ENCODE measurements around the gene ATG13.

ATG13 gene

GRCh38 chr11:46609386-46609785, 8.0 kb upstream of the ATG13 start:
- no peak for DNase-seq

- no peak for DNase-seq
These were observed 5.6 kb upstream of the ATG13 start for GRCh38 chr11:46611526-46612304.

GRCh38 chr11:46612326-46612725, 5.0 kb upstream of the ATG13 start:
- no peak for DNase-seq

- DNase-seq = no peak
These were observed 1.6 kb upstream of the ATG13 start for GRCh38 chr11:46615756-46616155.

GRCh38 chr11:46616551-46617133, 711 bp upstream of the ATG13 start:
- no peak for DNase-seq

- DNase-seq = no peak
These were observed 590 bp downstream of the ATG13 start for GRCh38 chr11:46617972-46618314.

GRCh38 chr11:46618837-46619236, 1.5 kb downstream of the ATG13 start:
- DNase-seq = no peak

GRCh38 chr11:46625406-46625805, 8.1 kb downstream of the ATG13 start:
- DNase-seq = no peak

GRCh38 chr11:46628961-46629360, 11.6 kb downstream of the ATG13 start:
- no peak for DNase-seq

- DNase-seq = no peak
These were observed 12.9 kb downstream of the ATG13 start for GRCh38 chr11:46630237-46630636.

- DNase-seq = no peak
These were observed 14.3 kb downstream of the ATG13 start for GRCh38 chr11:46631676-46632075.

GRCh38 chr11:46632502-46632901, 15.1 kb downstream of the ATG13 start:
- DNase-seq = no peak

GRCh38 chr11:46633291-46634217, 16.2 kb downstream of the ATG13 start:
- no peak for DNase-seq

GRCh38 chr11:46635557-46636139, 18.3 kb downstream of the ATG13 start:
- no peak for DNase-seq

- DNase-seq = no peak
These were observed 20.2 kb downstream of the ATG13 start for GRCh38 chr11:46637546-46637945.

- no peak for DNase-seq
These were observed 22.0 kb downstream of the ATG13 start for GRCh38 chr11:46639197-46639839.

GRCh38 chr11:46640036-46640788, 22.9 kb downstream of the ATG13 start:
- DNase-seq = no peak

GRCh38 chr11:46641639-46642038, 24.3 kb downstream of the ATG13 start:
- no peak for DNase-seq

- DNase-seq = no peak
These were observed 25.4 kb downstream of the ATG13 start for GRCh38 chr11:46642627-46643335.

GRCh38 chr11:46643531-46643930, 26.2 kb downstream of the ATG13 start:
- DNase-seq = no peak

GRCh38 chr11:46643986-46644385, 26.6 kb downstream of the ATG13 start:
- no peak for DNase-seq
